ENCODE data around the gene INHBE.

GRCh38 chr12:57488402-57489156 lies 33.5 kb downstream of the INHBE start:
- no peak for TF ChIP-seq POLR2A (IDR thresholded peaks at IDR 0.05; ENCODE audit: low read depth, low read length)
- TF ChIP-seq POLR2AphosphoS5 (IDR thresholded peaks at IDR 0.05; ENCODE audit: low read depth, low read length): no peak
- no peak for TF ChIP-seq TAF1 (IDR thresholded peaks at IDR 0.05; ENCODE audit: borderline replicate concordance, low read depth, low read length)
